ENCODE results near the gene SMNDC1.
A peak's percentile ranks its signal among the peaks of the same experiment; 100 is the strongest.
"Not testable (repeated sequence)": the region's sequence is repeated elsewhere in the genome, so short reads cannot be mapped to it uniquely, and the experiment has no call there.

SMNDC1 gene

DNA sequence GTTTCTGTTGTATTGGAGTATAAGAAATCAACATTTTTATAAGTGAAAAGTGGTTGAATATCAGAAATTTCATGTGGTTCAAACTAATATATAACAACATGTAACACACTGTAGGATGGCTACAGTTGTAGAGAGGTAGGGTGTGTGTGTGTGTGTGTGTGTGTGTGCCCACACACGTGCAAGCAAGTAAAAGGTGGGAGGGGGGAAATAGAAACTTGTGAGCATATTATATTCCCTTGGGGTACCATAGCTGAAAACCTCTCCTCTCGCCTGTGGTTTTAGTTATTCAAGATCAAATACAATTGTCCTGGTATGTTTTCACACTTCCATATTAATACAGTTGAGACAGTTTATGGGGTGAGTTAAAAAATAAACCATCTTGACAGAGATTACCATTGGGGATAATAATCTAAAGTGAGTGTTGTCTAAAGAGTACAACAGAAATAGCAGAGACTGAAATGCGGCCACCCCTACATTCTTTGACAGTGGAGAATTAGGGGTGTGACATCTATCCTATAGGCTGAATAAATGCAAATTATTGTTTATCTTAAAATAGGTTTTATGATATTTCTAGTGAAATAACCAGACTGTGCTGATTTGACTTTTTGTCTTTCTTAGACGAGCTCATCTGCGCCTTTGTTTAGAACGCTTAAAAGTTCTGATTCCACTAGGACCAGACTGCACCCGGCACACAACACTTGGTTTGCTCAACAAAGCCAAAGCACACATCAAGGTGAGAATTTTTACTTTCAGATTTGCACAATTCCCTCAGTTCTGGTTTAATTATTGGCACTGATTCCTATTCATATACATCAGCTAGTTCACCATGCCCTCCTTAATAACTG lies 25.9 kb downstream of the SMNDC1 start:
- DNase-seq = no peak

DNA sequence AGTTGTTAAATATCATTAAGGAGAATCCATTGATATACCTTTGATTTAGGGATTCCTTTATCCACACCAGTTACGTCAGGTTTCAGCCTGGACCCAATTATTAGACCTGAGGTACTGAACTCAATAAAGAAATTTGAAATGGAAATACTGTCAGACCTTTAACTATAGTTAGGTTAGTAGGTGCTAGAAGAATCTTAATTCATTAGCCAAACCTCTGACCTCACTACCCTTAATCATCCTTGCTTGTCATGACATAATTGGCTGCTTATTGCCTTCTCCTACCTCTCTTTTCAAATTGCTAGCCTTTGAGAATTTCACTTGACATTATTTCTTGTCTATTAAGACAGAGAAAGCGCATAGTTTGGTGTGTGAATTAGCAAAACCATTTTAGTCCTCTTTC lies 27.1 kb downstream of the SMNDC1 start:
- DNase-seq = peak; percentile 25

DNA sequence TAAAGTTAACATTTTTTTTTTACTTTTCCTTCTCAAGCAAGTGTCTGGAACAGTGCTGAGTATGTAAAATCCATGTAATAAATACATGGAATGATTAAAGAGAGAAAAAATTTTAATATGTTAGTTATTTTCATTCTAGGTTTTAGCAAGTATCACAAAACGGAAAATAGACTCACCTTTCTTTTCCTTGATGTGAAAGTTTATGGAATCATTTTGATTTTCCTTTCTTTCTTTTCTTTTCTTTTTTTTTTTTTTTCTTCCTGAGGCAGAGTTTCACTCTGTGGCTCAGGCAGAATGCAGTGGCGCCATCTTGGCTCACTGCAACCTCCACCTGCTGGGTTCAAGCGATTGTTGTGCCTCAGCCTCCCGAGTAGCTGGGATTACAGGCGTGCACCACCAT lies 28.1 kb downstream of the SMNDC1 start:
- no peak for DNase-seq

GRCh38 chr10:110275128-110275729 lies 29.5 kb downstream of the SMNDC1 start:
- DNase-seq = peak; percentile 72

- DNase-seq = peak; percentile 4
These were observed 30.1 kb downstream of the SMNDC1 start for GRCh38 chr10:110274647-110275046.

DNA sequence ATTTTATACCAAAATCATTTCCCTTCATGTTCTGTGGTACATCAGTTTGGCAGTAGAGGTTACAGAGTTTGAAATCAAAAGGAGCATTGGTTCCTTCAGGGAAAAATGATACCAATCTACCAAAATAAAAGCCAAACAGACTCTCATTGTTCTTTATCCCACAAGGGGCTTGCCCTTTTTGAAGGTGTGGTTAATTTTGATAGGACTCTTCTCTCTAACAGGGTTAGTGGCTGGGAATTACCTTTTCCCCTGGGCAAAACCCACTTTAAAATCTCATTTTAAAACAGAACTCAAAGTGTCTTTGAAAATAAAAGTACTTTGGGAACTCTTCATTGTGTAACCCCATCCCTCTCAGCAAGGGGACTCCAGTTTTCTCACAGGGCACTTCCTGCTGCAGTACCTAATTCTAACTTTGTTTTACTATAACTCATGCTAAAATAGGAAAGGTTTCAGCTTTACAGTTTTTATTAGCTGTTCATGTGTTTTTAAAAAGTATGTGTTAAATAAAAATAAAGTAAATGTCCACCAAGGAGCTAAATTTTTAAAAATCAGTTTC lies 30.6 kb downstream of the SMNDC1 start:
- DNase-seq = peak; percentile 50

DNA sequence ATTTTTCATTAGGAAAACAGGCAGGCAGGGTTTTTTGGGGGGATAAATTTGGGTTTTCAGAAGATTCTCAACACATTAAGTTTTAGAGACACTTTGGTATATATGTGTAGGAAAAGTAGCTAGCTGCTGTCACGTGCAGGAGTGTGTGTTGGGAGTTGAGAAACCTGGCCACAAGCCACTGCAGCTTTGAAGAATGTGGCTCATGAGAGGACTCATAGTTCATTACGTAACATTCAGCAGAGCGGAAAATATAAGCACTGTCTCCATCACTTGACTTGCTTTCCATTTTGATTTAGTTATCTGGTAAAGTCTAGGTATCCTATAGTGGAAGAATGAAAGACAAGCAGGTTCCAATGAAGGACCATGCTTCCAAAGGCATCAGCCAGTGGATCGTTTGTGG lies 31.2 kb downstream of the SMNDC1 start:
- peak; percentile 3 for DNase-seq

DNA sequence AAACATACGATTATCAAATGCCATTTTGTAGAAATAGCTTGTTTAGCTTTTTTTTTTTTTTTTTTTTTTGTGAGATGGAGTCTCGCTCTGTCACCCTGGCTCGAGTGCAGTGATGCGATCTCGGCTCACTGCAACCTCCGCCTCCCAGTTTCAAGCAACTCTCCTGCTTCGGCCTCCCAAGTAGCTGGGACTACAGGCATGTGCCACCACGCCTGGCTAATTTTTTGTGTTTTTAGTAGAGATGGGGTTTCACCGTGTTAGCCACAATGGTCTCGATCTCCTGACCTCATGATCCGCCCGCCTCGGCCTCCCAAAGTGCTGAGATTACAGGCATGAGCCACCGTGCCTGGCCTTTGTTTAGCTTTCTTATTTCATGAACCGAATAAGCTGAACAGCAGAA lies 31.7 kb downstream of the SMNDC1 start:
- DNase-seq = not testable (repeated sequence)

DNA sequence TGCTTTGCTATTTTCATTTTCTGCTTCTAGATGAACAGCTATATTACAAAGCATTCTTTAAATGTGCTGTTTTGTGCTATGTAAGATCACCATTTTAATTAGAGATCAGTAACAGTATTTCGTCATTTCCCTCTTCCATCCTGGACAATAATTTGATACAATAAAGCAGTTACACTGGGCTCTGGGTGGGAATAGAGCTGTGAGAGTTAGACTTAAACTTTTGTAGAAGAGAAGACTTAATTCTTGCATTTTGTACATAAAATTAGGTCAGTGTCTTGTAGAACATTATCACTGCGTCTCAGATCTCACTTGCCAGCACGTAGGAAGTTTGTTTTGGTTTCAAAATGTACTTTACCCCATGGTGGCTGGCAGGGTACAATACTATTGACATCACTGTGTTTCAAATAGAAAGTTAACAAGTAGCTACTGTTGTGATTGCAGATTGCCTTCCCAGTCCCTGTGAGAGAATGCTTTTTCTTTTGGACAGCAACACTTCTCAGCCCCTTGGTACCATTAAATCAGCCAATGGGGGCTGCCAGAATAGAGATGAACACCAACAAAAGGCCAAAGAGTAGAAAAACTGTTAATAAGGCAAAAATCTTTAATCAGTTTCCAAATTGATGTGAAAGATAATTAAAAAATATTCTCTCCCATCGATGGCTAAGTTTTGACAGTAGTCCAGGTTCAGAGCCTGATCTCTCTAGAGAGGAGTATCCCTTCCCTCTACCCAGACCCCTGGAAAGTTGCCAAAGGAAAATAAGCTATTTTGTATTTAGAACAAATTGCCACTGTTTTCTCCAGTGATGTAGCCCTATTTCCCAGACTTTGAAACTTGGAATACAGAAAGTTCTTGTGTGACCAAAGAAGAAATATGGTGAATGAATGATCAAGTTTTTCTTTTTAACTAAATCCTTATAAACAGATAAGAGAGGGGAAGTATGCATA lies 35.1 kb downstream of the SMNDC1 start:
- peak; percentile 52 for DNase-seq

DNA sequence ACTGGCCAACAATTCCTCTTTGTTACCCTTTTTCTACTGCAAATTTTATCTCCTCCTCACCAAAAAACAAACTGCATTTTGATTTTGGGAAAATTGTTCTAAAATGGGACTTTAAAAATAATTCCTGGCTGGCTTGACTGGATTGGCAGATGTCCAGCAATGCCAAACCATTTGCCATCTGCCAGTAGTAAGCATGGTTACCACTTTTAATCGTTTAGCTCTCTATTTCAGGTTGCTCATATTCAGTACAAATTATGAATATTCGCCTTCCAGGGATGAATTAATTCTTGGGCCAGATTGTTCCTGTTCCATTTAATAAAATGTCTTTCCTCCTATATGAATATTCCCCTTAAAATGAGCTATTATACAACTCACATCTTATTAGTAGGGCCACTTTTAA lies 35.7 kb downstream of the SMNDC1 start:
- DNase-seq = peak; percentile 60

DNA sequence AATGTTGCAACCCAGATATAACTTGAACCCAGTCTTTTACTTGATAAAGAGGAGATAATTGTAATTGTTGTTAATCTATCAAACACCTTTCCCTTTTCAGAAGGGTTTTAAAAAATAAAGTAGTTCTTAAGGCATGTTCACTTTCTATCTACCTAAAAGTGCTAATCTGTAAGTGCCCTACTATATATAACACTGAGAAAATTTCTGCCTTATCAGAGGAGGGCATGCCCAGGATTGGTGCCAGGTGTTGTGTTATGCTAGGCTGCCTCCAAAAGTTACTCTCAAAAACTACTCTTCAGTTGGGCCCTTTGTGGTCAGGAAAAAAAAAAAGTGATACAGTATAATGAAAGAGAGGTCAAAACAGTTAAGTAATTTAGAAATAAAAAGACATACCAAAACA lies 36.3 kb downstream of the SMNDC1 start:
- DNase-seq = no peak

DNA sequence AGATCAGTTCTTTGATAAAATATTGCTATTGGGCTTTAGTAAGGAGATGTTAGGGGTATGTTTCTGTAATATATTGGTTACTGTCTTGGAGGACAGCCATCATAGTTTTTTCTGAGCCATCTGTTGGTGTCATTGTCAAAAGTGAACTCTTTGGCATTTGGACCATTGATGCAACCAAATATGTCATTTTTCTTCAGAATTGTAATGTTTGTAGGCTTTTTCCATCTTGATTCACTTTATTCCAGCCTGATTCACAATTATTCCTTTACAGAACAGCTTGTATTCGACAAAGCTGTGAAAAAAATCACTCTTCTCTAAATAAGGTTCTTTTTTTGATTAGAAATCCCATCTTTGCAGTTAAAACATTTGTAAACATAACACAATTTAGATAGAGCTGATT lies 37.4 kb downstream of the SMNDC1 start:
- no peak for DNase-seq

DNA sequence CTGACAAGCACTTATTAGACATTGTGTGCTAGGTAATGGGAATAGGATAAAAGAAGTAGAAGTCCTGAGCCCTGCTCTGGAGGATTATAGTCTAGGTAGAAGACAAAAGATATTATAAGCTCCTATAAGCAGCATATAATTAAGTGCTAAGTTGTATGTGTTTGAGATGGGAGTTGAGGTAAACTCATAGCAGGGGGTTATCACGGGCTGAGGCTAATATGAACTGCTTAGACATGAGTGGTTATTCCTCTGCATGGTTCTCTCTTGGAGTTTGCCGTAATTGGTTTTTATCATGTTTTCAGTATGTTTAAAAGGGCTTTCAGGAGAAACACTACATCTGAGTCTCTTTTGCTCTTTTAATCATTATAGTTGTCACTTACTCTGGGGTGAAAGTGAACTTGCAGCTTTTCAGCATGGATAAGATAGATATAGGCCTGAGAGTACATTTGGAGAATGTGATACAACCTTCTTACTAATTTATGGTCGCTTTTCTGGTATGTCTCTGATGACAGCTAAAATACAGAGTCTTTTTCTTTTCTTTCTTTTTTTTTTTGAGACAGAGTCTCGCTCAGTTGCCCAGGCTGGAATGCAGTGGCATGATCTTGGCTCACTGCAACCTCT lies 39.0 kb downstream of the SMNDC1 start:
- DNase-seq = peak; percentile 66

DNA sequence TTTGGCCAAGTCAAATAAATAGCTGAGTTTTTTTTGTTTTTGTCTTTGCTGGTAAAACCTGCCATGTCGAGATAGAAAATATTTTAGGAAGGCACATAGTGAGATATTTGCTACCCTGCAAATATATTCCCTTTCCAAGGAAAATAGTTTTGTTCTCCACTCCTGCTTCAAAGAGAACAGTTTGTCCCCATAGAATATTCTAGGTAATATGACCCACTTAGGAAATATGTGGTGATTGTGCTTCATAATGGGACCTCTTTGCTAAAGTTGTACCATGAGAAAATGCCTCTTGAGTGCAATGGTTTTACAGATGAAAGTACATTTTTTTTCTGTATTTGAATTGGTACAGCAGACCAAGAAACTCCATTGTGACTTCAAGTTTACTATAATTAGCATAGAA lies 41.6 kb downstream of the SMNDC1 start:
- DNase-seq = no peak

GRCh38 chr10:110260746-110261477 lies 43.8 kb downstream of the SMNDC1 start:
- peak; percentile 27 for DNase-seq

GRCh38 chr10:110259317-110259716 lies 45.4 kb downstream of the SMNDC1 start:
- DNase-seq = no peak

GRCh38 chr10:110258542-110258941 lies 46.2 kb downstream of the SMNDC1 start:
- no peak for DNase-seq

- no peak for DNase-seq
These were observed 50.3 kb downstream of the SMNDC1 start for GRCh38 chr10:110254467-110254866.

GRCh38 chr10:110252151-110252550 lies 52.6 kb downstream of the SMNDC1 start:
- no peak for DNase-seq

DNA sequence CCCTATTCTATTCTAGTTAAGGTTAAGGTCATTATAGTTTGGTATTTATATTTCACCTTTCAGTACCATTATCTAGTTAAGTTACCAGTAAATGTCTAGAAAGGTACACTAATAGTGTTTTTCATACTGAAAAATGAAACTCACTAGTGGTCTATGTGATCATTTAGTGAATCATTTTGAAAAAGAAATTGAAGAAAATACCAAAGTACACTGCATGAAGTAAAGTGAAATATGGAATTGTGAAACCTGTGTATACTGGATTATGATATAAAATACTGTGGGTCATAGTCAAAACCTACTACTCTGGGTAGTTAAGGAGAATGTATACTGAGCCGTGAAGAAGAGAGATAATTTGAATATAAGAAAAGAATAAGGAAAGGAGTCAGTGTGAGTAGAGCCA lies 53.3 kb downstream of the SMNDC1 start:
- DNase-seq = not testable (repeated sequence)

GRCh38 chr10:110249489-110249888 lies 55.2 kb downstream of the SMNDC1 start:
- not testable (repeated sequence) for DNase-seq

- DNase-seq = not testable (repeated sequence)
These were observed 56.9 kb downstream of the SMNDC1 start for GRCh38 chr10:110247833-110248232.

All from NCI-H69 (cell line).